ENCODE data around the gene FOXN3. TPM values are rescaled to one million over a fixed set of nuclear protein-coding genes. Genes with fewer than 3 reads are reported as not detected.
A peak's percentile ranks its signal among the peaks of the same experiment; 100 is the strongest.

FOXN3 gene
- total and polyA plus RNA-seq, 10 of the 15 experiments (the other 5 are each of a cell fraction or from before 2014, with no cell fraction given) = 4.5 to 68.9 (median 29.7) TPM

DNA sequence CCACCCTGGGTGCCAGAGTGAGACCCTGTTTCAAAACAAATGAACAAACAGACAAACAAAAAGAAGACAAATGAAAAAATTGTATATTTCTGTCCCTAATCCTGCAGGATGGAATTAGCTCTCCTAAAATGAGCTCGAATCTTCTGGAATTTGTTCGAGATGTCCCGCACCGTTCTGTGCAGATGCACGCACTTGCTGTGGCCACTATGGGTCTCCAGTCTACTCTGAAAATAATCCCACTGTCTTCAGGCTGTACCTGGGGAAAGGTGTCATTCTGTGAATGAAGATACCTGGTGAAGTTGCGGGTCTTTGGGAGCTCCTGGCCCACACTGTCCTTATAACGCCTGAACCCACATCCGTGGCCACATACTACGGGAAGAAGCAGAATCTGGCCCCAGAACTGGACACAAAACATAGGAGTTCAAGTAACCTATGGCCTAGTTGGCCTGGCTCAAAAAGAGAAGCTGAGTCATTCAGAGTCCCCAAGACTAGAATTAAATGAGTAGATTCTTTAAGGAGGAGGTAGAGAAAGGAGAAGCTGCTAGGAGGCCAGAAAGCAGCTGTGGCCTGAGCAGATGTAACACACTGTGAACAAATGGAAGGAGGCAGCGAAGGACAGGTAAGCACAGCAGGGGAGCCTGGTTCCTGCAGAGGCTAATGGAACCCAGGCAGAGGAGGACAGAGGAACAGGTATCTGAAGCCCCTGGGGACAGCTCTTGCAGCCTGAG lies 108.6 kb downstream of the FOXN3 start:
- no peak for DNase-seq (ENCODE audit: low read depth, low spot score)
- Histone ChIP-seq H3K4me2 (ENCODE audit: control insufficient read depth, insufficient read depth) (peak overlapping the region; percentile 81), H3K27me3 (replicated peaks in 1 of 2; ENCODE audit: control insufficient read depth in 2 of 2, insufficient read depth in 2 of 2, low read length in 1 of 2) (no peaks in the 10 kb centered on the region), H3K36me3 (ENCODE audit: control insufficient read depth in 2 of 2, insufficient read depth in 2 of 2, low read length in 1 of 2) (no peaks in the 10 kb centered on the region; a peak in 1 of 4 replicates), H3K4me1 (ENCODE audit: control insufficient read depth, insufficient read depth, low read length) (peaks cover 61% of the 10 kb centered on the region), H3K4me3 (no peak overlapping the region), H3K27ac (ENCODE audit: control insufficient read depth, insufficient read depth) (peak overlapping the region; percentile 78), H3K79me2 (ENCODE audit: control insufficient read depth, insufficient read depth, low read length) (peaks cover 49% of the 10 kb centered on the region), H2AFZ (ENCODE audit: control insufficient read depth, low read depth, low read length) (no peak overlapping the region), H3K9ac (ENCODE audit: control insufficient read depth, insufficient read depth, low read length) (peak overlapping the region; percentile 53; the same call in 1 of the 2 replicates), H4K20me1 (ENCODE audit: control insufficient read depth, insufficient read depth) (no peaks in the 10 kb centered on the region), H3K9me3 (replicated peaks; ENCODE audit: control insufficient read depth, insufficient read depth, low read length) (no peaks in the 10 kb centered on the region; the same call in 1 of the 3 replicates)
- no TSS peak for BruUV-seq (replicated peaks)
- SMC1A ChIA-PET (ENCODE audit: uncharacterized antibody, unreplicated experiment) = interaction anchor here (0.7 to 7.4 kb wide), 16 partner anchors 7 to 123 kb away, joined by 3 to 67 read pairs (median 5); no protein-coding TSS in a partner anchor
- CTCF ChIA-PET = interaction anchor here (0.7 to 2.2 kb wide), 11 partner anchors 15 to 457 kb away, joined by 3 to 6 read pairs (median 3); no protein-coding TSS in a partner anchor
- POLR2A ChIA-PET = interaction anchor here (0.6 to 1.6 kb wide), 9 partner anchors 10 to 116 kb away, joined by 3 to 5 read pairs (median 4); no protein-coding TSS in a partner anchor
- peak; percentile 82 for FAIRE-seq
- RAD21 ChIA-PET (ENCODE audit: unreplicated experiment) = interaction anchor here (1.0 to 2.5 kb wide), 11 partner anchors 8 to 122 kb away, joined by 3 to 8 read pairs (median 4); no protein-coding TSS in a partner anchor
- 0% methylated on average over 10 of the region's 10 CpGs for WGBS (ENCODE audit: insufficient coverage, insufficient replicate concordance, low lambda C conversion rate, missing lambda C conversion rate)
- ATAC-seq = peak; percentile 13
- in situ Hi-C loops (cut with MboI) = no loop called here
- intact Hi-C loops (cut with micrococcal nuclease; ENCODE audit: unreplicated experiment) = no loop called here
- TF ChIP-seq NR2C2 (IDR thresholded peaks at IDR 0.05; ENCODE audit: borderline replicate concordance, control insufficient read depth, insufficient read length, low read depth) (no peak), RAD51 (IDR thresholded peaks at IDR 0.05) (no peak), HDAC2 (IDR thresholded peaks at IDR 0.05) (no peak), HDAC6 (IDR thresholded peaks at IDR 0.05; ENCODE audit: unreplicated experiment) (no peak), CREM (IDR thresholded peaks at IDR 0.05; ENCODE audit: low read depth) (no peak; the same call in 1 of the 2 replicates), YY1 (IDR thresholded peaks at IDR 0.05; ENCODE audit: low read depth, low read length) (no peak)
- TF ChIP-seq, protein P1, sequence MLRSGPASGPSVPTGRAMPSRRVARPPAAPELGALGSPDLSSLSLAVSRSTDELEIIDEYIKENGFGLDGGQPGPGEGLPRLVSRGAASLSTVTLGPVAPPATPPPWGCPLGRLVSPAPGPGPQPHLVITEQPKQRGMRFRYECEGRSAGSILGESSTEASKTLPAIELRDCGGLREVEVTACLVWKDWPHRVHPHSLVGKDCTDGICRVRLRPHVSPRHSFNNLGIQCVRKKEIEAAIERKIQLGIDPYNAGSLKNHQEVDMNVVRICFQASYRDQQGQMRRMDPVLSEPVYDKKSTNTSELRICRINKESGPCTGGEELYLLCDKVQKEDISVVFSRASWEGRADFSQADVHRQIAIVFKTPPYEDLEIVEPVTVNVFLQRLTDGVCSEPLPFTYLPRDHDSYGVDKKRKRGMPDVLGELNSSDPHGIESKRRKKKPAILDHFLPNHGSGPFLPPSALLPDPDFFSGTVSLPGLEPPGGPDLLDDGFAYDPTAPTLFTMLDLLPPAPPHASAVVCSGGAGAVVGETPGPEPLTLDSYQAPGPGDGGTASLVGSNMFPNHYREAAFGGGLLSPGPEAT (IDR thresholded peaks at IDR 0.05; ENCODE audit: low read depth) = no peak
- TF ChIP-seq, protein P2, sequence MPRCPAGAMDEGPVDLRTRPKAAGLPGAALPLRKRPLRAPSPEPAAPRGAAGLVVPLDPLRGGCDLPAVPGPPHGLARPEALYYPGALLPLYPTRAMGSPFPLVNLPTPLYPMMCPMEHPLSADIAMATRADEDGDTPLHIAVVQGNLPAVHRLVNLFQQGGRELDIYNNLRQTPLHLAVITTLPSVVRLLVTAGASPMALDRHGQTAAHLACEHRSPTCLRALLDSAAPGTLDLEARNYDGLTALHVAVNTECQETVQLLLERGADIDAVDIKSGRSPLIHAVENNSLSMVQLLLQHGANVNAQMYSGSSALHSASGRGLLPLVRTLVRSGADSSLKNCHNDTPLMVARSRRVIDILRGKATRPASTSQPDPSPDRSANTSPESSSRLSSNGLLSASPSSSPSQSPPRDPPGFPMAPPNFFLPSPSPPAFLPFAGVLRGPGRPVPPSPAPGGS (IDR thresholded peaks at IDR 0.05; ENCODE audit: borderline replicate concordance, insufficient read depth, low read depth, low read length, poor library complexity, severe bottlenecking) = no peak
- TF ChIP-seq, protein P3, sequence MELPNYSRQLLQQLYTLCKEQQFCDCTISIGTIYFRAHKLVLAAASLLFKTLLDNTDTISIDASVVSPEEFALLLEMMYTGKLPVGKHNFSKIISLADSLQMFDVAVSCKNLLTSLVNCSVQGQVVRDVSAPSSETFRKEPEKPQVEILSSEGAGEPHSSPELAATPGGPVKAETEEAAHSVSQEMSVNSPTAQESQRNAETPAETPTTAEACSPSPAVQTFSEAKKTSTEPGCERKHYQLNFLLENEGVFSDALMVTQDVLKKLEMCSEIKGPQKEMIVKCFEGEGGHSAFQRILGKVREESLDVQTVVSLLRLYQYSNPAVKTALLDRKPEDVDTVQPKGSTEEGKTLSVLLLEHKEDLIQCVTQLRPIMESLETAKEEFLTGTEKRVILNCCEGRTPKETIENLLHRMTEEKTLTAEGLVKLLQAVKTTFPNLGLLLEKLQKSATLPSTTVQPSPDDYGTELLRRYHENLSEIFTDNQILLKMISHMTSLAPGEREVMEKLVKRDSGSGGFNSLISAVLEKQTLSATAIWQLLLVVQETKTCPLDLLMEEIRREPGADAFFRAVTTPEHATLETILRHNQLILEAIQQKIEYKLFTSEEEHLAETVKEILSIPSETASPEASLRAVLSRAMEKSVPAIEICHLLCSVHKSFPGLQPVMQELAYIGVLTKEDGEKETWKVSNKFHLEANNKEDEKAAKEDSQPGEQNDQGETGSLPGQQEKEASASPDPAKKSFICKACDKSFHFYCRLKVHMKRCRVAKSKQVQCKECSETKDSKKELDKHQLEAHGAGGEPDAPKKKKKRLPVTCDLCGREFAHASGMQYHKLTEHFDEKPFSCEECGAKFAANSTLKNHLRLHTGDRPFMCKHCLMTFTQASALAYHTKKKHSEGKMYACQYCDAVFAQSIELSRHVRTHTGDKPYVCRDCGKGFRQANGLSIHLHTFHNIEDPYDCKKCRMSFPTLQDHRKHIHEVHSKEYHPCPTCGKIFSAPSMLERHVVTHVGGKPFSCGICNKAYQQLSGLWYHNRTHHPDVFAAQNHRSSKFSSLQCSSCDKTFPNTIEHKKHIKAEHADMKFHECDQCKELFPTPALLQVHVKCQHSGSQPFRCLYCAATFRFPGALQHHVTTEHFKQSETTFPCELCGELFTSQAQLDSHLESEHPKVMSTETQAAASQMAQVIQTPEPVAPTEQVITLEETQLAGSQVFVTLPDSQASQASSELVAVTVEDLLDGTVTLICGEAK (IDR thresholded peaks at IDR 0.05; ENCODE audit: borderline replicate concordance) = no peak
